ENCODE results near the gene RASGRF1.

The RASGRF1 gene

GRCh38 chr15:78917888-78918287, 172.7 kb downstream of the RASGRF1 start:
- no peak for TF ChIP-seq CTCF (IDR thresholded peaks at IDR 0.05)

- TF ChIP-seq CTCF (IDR thresholded peaks at IDR 0.05) = no peak
These were observed 174.5 kb downstream of the RASGRF1 start for GRCh38 chr15:78916088-78916487.

- TF ChIP-seq CTCF (IDR thresholded peaks at IDR 0.05) = no peak
These were observed 175.1 kb downstream of the RASGRF1 start for GRCh38 chr15:78915341-78916087.

GRCh38 chr15:78914027-78914764, 176.4 kb downstream of the RASGRF1 start:
- TF ChIP-seq CTCF (IDR thresholded peaks at IDR 0.05) = peak; percentile 46

- TF ChIP-seq CTCF (IDR thresholded peaks at IDR 0.05) = no peak
These were observed 177.6 kb downstream of the RASGRF1 start for GRCh38 chr15:78913012-78913411.

- TF ChIP-seq CTCF (IDR thresholded peaks at IDR 0.05) = no peak
These were observed 178.3 kb downstream of the RASGRF1 start for GRCh38 chr15:78912316-78912715.

GRCh38 chr15:78910271-78910670, 180.3 kb downstream of the RASGRF1 start:
- no peak for TF ChIP-seq CTCF (IDR thresholded peaks at IDR 0.05)

Data from LNCAP (cell line).